Measurements from ENCODE around the gene ACADVL.
A peak's percentile ranks its signal among the peaks of the same experiment; 100 is the strongest.

Gene ACADVL

DNA sequence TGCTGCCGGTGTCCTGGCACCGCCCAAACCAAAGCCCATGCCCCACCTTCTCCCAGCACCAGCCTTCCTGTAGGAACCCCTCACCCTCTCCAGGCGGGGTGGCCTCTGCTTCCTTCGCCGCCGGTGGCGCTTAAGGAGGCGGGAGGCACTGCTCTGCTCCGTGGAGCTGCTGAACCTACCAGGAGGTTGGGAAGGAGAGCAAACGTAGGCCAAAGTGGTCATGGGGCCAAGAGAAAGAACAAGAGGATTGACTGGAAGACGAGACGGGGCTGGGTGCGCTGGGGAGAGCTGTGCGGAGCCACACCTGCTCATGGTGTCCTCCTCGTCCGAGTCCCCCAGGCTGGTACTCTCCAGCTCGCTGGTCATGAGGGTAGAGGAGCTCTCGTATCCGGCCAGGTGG, 9.8 kb downstream of the ACADVL start:
- TF ChIP-seq GABPA (IDR thresholded peaks at IDR 0.05; ENCODE audit: low read depth) = no peak
- TF ChIP-seq, protein P1, sequence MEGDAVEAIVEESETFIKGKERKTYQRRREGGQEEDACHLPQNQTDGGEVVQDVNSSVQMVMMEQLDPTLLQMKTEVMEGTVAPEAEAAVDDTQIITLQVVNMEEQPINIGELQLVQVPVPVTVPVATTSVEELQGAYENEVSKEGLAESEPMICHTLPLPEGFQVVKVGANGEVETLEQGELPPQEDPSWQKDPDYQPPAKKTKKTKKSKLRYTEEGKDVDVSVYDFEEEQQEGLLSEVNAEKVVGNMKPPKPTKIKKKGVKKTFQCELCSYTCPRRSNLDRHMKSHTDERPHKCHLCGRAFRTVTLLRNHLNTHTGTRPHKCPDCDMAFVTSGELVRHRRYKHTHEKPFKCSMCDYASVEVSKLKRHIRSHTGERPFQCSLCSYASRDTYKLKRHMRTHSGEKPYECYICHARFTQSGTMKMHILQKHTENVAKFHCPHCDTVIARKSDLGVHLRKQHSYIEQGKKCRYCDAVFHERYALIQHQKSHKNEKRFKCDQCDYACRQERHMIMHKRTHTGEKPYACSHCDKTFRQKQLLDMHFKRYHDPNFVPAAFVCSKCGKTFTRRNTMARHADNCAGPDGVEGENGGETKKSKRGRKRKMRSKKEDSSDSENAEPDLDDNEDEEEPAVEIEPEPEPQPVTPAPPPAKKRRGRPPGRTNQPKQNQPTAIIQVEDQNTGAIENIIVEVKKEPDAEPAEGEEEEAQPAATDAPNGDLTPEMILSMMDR (IDR thresholded peaks at IDR 0.05; ENCODE audit: insufficient read depth, low read length) = no peak
- TF ChIP-seq POLR2AphosphoS5 (IDR thresholded peaks at IDR 0.05; ENCODE audit: low read depth) = no peak
- no peak for TF ChIP-seq REST (IDR thresholded peaks at IDR 0.05; ENCODE audit: insufficient replicate concordance, low read depth)
- no peak for TF ChIP-seq SPI1 (IDR thresholded peaks at IDR 0.05; ENCODE audit: borderline replicate concordance, low read depth)
- no peak for DNase-seq (ENCODE audit: low read depth in 1 of 2, low spot score in 1 of 2)
- Histone ChIP-seq H3K27ac (replicated peaks) (no peak overlapping the region), H3K4me3 (replicated peaks; ENCODE audit: insufficient read depth, low read length) (no peak overlapping the region), H3K27me3 (ENCODE audit: insufficient read depth, poor library complexity, severe bottlenecking) (no peaks in the 10 kb centered on the region)

DNA sequence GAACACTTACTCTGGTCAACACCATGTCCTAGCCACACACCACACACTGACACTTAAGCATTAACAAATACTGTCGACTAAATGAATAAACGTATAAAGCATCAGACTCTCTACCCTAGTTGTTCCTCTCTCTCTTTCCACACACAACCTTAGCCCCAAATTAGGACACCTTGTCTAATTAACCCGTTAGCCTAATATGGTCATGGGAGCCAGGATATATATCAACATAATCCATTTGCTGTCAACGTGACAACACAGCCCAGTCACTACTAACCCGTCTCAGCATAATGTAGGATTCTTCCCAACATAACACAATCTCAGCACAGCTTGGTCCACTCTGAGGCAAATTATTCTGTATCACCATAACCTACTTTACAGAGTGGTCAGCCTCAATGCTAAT, 12.4 kb downstream of the ACADVL start:
- H3K4me3 ChIP-seq (replicated peaks; ENCODE audit: insufficient read depth, low read length) = no peak overlapping the region
- DNase-seq (ENCODE audit: low read depth in 1 of 2, low spot score in 1 of 2) = no peak
- no peak overlapping the region for H3K27ac ChIP-seq (replicated peaks)
- no peaks in the 10 kb centered on the region for H3K27me3 ChIP-seq (ENCODE audit: insufficient read depth, poor library complexity, severe bottlenecking)
- TF ChIP-seq SPI1 (IDR thresholded peaks at IDR 0.05; ENCODE audit: borderline replicate concordance, low read depth) (no peak), REST (IDR thresholded peaks at IDR 0.05; ENCODE audit: insufficient replicate concordance, low read depth) (no peak), POLR2AphosphoS5 (IDR thresholded peaks at IDR 0.05; ENCODE audit: low read depth) (no peak), GABPA (IDR thresholded peaks at IDR 0.05; ENCODE audit: low read depth) (no peak)
- TF ChIP-seq, protein P1 (IDR thresholded peaks at IDR 0.05; ENCODE audit: insufficient read depth, low read length) = no peak

DNA sequence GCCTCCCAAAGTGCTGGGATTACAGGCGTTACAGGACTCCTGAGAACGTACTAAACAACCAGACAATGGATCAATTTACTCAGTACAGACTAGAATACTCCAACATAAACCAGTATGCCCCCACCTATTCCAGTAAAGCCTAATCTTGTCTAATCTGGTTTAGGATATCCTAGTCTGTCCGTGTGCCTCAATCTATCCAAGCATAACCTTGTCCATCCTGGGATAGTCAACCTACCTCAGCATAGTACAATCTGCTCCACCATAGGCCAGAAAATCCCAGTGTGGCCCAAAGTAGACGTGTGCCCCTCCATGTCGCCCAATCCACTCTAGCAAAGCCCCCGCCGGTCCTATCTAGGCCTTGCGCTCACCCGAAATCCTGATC, 14.0 kb downstream of the ACADVL start:
- peak overlapping the region; percentile 82 for H3K27ac ChIP-seq (replicated peaks)
- TF ChIP-seq, protein P1 (IDR thresholded peaks at IDR 0.05; ENCODE audit: insufficient read depth, low read length) = no peak
- TF ChIP-seq SPI1 (IDR thresholded peaks at IDR 0.05; ENCODE audit: borderline replicate concordance, low read depth) = no peak
- H3K4me3 ChIP-seq (replicated peaks; ENCODE audit: insufficient read depth, low read length) = peak overlapping the region; percentile 68
- no peaks in the 10 kb centered on the region for H3K27me3 ChIP-seq (ENCODE audit: insufficient read depth, poor library complexity, severe bottlenecking)
- no peak for DNase-seq (ENCODE audit: low read depth in 1 of 2, low spot score in 1 of 2)

All from HL-60 (cell line).